ENCODE results near the gene GPX3.

GPX3 gene

DNA sequence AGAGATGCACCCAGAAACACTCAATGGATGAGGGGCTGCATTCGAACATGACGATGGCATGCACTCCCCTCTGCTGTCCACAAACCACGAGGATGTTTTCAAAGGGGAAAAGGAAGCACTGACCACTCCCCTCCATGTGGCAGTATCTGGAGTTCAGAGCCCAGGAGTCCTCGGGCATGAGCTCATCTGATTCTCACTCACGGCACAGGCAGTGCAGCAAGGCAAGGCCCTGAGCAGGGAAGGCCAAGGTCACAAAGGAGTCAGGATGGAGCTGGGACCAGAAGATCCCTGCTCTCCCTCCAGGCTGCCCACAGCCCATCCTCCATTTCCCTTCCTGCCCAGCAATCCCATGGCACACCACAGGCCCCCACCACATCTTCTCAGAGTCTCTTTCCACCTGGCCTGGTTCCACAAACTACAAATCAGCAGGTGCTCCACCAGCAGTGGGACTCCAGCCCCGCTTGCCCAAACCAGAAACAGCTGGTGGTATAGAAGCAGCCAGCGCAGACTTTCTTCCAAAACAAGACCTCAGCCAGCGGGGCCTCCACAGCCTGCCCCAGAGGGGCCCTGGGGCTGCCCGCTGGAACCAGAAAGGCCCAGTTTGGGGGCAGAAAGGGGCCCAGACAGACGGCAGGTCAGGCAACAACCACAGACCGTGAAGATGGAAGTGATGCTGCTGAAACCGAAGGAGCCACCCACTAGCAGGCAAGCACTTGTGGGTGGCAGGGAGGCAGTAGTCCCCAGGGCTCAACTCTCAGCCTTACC lies 48.2 kb downstream of the GPX3 start:
- no peak for DNase-seq (ENCODE audit: low read depth)
- TF ChIP-seq CTCF (IDR thresholded peaks at IDR 0.05; ENCODE audit: low read length, missing control alignments), result no peak

DNA sequence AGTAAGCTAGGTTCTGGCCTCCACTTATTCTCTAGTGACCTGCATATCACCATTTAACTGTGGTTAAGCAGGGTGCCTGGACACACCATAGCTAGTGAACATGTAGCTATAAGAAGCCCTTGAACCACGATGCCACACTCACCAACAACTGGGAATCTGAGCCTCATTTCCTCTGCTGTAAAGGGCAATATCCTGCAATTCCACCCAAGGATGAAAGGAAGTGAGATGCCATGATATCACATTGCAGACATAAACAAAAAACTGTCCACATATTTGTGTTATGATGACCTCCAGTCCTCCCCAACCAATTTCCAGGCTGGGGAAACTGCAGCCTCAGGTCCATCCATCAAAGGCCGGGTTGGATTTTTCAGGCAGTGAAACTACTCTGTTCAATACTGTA lies 50.1 kb downstream of the GPX3 start:
- DNase-seq (ENCODE audit: low read depth), result no peak
- no peak for TF ChIP-seq CTCF (IDR thresholded peaks at IDR 0.05; ENCODE audit: low read length, missing control alignments)

More for the DNA sequence above, 48.2 kb downstream of the GPX3 start:
- H3K4me3 ChIP-seq (replicated peaks; ENCODE audit: low read depth, low read length), result no peak overlapping the region

DNA sequence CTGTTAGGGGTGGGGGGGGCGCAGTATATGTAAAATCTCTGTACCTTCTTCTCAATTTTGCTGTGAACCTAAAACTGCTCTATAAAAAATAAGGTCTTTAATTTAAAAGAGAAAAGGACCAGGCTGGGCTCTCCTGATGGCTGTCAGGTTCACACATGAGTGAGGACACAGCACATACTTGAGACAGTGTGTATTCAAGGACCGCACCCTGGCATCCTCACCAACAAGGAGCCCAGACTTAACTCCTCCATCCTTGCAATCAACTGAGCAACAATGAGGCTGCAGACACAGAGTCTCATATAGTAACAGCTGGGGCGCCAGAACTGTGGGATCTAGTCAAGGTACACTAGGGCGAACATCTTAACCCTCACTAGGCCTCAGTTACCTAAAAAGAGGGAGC lies 50.6 kb downstream of the GPX3 start:
- no peak overlapping the region for H3K4me3 ChIP-seq (replicated peaks; ENCODE audit: low read depth, low read length)
- no peak for TF ChIP-seq CTCF (IDR thresholded peaks at IDR 0.05; ENCODE audit: low read length, missing control alignments)
- no peak for DNase-seq (ENCODE audit: low read depth)

More for the DNA sequence above, 50.1 kb downstream of the GPX3 start:
- H3K4me3 ChIP-seq (replicated peaks; ENCODE audit: low read depth, low read length), result no peak overlapping the region

DNA sequence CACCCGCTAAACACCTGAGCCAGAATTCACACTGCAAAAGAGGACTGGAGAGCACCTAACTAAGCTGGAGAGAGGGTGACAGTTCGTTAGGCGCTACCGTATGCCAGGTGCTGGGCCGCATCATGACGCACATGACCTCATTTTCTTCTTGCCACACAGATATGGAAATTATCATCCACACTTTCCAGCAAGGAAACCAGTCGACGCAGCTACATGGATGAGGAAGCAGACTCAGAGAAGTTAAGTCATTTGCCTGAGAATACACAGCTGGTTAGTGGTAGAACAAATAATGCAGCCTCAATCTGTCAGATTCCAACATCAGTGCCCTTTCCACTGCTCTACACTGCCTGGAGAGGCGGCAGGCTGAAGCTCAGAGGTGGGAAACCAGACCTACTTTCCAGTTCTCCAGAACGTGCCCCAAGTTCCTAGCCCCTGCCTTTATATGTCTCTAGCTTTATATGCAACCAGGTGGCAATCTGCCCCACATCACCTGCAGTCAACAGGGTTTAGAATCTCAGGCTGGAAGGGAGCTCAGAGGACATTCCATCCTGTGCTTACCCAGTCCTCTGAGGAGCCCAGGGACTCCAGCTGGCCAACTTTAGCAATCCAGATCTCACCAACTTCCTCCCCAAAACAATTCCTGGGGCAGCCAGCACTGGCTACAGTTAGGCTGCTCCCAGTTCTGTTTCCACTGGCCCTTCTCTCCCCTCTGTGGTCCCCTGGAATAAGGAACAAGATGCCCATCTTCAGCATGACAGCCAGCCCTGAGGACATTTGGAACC lies 51.6 kb downstream of the GPX3 start:
- no peak for DNase-seq (ENCODE audit: low read depth)
- H3K4me3 ChIP-seq (replicated peaks; ENCODE audit: low read depth, low read length), result no peak overlapping the region
- TF ChIP-seq CTCF (IDR thresholded peaks at IDR 0.05; ENCODE audit: low read length, missing control alignments), result no peak

- DNase-seq (ENCODE audit: low read depth), result peak; percentile 63
- no peak overlapping the region for H3K4me3 ChIP-seq (replicated peaks; ENCODE audit: low read depth, low read length)
- no peak for TF ChIP-seq CTCF (IDR thresholded peaks at IDR 0.05; ENCODE audit: low read length, missing control alignments)
These were observed 52.2 kb downstream of the GPX3 start for GRCh38 chr5:151072630-151073025.

GRCh38 chr5:151073280-151073679 lies 52.9 kb downstream of the GPX3 start:
- H3K4me3 ChIP-seq (replicated peaks; ENCODE audit: low read depth, low read length), result no peak overlapping the region
- TF ChIP-seq CTCF (IDR thresholded peaks at IDR 0.05; ENCODE audit: low read length, missing control alignments), result no peak
- no peak for DNase-seq (ENCODE audit: low read depth)

All from fibroblast of pulmonary artery (primary cell).